Hepatocyte (in vitro differentiated cells): ENCODE data around the gene C14orf180.

ENCODE experiments used
- EZH2 ChIP-seq: fragments of 200-600 bp; sonication (generic); IDR thresholded peaks from 2 replicates; pipeline ENCODE4 v1.6.1; 2016; ENCODE audit warnings: antibody characterized with exemption, mild to moderate bottlenecking, borderline replicate concordance
- EZH2phosphoT487 ChIP-seq: fragments of 200-600 bp; sonication (generic); IDR thresholded peaks from one replicate; pipeline ENCODE4 v1.6.1; 2018; ENCODE audit warnings: antibody characterized with exemption, mild to moderate bottlenecking, low read depth, moderate library complexity; ENCODE audit not compliant: unreplicated experiment, severe bottlenecking
- TF ChIP-seq, protein P1 (sequence below): fragments of 200-600 bp; sonication (generic); IDR thresholded peaks from 2 replicates; pipeline ENCODE4 v1.5.1; 2016; ENCODE audit warnings: antibody characterized with exemption, mild to moderate bottlenecking; ENCODE audit not compliant: poor library complexity

DNA sequence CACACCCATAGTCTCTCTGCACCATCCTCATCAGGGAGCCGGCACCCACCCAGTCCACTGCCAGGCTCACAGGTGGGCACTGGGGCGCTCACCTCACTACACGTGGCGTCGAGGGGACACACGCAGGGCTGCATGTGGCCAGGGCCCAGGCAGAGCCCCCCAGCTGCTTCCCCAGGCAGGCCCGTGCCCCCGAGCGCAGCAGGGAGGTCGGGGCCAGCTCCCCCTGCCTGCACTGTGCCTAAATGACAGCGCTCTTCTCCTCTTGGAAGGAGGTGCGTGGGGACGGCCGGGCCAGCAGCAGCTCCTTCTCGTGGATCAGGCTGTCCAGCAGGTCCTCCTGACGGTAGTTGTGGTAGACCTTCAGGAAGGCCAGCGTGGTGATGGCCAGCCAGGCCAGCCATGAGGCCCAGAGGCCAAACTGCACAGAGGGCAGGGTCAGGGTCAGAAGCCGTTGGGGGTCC lies 13.7 kb downstream of the C14orf180 start:
- TF ChIP-seq, protein P1, sequence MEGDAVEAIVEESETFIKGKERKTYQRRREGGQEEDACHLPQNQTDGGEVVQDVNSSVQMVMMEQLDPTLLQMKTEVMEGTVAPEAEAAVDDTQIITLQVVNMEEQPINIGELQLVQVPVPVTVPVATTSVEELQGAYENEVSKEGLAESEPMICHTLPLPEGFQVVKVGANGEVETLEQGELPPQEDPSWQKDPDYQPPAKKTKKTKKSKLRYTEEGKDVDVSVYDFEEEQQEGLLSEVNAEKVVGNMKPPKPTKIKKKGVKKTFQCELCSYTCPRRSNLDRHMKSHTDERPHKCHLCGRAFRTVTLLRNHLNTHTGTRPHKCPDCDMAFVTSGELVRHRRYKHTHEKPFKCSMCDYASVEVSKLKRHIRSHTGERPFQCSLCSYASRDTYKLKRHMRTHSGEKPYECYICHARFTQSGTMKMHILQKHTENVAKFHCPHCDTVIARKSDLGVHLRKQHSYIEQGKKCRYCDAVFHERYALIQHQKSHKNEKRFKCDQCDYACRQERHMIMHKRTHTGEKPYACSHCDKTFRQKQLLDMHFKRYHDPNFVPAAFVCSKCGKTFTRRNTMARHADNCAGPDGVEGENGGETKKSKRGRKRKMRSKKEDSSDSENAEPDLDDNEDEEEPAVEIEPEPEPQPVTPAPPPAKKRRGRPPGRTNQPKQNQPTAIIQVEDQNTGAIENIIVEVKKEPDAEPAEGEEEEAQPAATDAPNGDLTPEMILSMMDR, result no peak
- no peak for TF ChIP-seq EZH2phosphoT487
- TF ChIP-seq EZH2, result no peak
